ENCODE measurements around the gene ASIC4. TPM values are rescaled to one million over a fixed set of nuclear protein-coding genes. Genes with fewer than 3 reads are reported as not detected.

The ASIC4 gene
- total RNA-seq, 1 experiment from 2014 or later, result 2.1 TPM

DNA sequence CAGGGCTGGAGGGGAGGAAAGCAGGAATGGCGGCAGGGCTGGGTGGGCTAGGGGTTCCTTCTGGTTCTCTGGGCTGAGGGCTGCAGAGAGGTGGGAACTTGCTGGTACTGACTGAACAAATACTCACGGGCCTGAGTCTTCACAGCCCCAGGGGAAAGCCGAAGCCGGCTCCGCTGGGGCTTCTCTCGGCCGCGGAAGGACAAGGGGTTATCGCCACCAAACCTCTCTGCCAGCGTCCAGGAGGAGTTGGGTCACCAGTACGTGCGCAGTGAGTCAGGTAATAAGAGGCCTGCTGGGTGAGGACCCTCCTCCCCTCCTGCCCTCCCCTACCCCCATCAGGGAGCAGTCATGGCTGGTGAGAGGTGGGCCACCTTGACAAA lies 29.1 kb upstream of the ASIC4 start:
- Histone ChIP-seq H3K36me3 (ENCODE audit: control insufficient read depth in 1 of 2, insufficient read depth in 2 of 2, low read length in 2 of 2) (no peaks in the 10 kb centered on the region; a peak in 1 of 4 replicates), H3K27me3 (ENCODE audit: insufficient read depth, low read length) (no peaks in the 10 kb centered on the region), H3K4me2 (ENCODE audit: low read length) (no peak overlapping the region), H3K4me3 (replicated peaks in 1 of 2; ENCODE audit: low read depth in 1 of 2, low read length in 2 of 2) (no peak overlapping the region), H3K4me1 (ENCODE audit: control insufficient read depth in 1 of 2, insufficient read depth in 2 of 2, low read length in 2 of 2) (no peaks in the 10 kb centered on the region), H3K9ac (ENCODE audit: low read length) (no peak overlapping the region), H4K20me1 (ENCODE audit: insufficient read depth) (no peaks in the 10 kb centered on the region), H3K27ac (ENCODE audit: low read depth, low read length) (no peak overlapping the region), H3K9me2 (ENCODE audit: insufficient read depth) (no peaks in the 10 kb centered on the region), H2AFZ (ENCODE audit: low read depth, low read length, poor library complexity, severe bottlenecking) (no peak overlapping the region), H3K79me2 (ENCODE audit: insufficient read depth, low read length) (no peaks in the 10 kb centered on the region), H3K9me3 (ENCODE audit: control insufficient read depth in 1 of 2, insufficient read depth in 1 of 2, low read depth in 1 of 2, low read length in 2 of 2) (no peaks in the 10 kb centered on the region)
- intact Hi-C loops (cut with micrococcal nuclease), result no loop called here
- no TSS peak for BruUV-seq (replicated peaks)
- DNase-seq (ENCODE audit: low read depth, low spot score) (no peak), ATAC-seq (no peak)
- ChIA-PET POLR2A (no interaction called here), CTCF (no interaction called here), RAD21 (ENCODE audit: low non-redundant PET in 1 of 2, low total read pairs in 2 of 2, uncharacterized antibody in 2 of 2, unreplicated experiment in 2 of 2) (no interaction called here)
- TF ChIP-seq, protein P1, sequence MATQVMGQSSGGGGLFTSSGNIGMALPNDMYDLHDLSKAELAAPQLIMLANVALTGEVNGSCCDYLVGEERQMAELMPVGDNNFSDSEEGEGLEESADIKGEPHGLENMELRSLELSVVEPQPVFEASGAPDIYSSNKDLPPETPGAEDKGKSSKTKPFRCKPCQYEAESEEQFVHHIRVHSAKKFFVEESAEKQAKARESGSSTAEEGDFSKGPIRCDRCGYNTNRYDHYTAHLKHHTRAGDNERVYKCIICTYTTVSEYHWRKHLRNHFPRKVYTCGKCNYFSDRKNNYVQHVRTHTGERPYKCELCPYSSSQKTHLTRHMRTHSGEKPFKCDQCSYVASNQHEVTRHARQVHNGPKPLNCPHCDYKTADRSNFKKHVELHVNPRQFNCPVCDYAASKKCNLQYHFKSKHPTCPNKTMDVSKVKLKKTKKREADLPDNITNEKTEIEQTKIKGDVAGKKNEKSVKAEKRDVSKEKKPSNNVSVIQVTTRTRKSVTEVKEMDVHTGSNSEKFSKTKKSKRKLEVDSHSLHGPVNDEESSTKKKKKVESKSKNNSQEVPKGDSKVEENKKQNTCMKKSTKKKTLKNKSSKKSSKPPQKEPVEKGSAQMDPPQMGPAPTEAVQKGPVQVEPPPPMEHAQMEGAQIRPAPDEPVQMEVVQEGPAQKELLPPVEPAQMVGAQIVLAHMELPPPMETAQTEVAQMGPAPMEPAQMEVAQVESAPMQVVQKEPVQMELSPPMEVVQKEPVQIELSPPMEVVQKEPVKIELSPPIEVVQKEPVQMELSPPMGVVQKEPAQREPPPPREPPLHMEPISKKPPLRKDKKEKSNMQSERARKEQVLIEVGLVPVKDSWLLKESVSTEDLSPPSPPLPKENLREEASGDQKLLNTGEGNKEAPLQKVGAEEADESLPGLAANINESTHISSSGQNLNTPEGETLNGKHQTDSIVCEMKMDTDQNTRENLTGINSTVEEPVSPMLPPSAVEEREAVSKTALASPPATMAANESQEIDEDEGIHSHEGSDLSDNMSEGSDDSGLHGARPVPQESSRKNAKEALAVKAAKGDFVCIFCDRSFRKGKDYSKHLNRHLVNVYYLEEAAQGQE (IDR thresholded peaks at IDR 0.05; ENCODE audit: low read depth), result no peak
- no peak for TF ChIP-seq SRF (IDR thresholded peaks at IDR 0.05; ENCODE audit: low read depth)
- TF ChIP-seq, protein P2, sequence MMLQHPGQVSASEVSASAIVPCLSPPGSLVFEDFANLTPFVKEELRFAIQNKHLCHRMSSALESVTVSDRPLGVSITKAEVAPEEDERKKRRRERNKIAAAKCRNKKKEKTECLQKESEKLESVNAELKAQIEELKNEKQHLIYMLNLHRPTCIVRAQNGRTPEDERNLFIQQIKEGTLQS (IDR thresholded peaks at IDR 0.05), result no peak
- TF ChIP-seq, protein P3, sequence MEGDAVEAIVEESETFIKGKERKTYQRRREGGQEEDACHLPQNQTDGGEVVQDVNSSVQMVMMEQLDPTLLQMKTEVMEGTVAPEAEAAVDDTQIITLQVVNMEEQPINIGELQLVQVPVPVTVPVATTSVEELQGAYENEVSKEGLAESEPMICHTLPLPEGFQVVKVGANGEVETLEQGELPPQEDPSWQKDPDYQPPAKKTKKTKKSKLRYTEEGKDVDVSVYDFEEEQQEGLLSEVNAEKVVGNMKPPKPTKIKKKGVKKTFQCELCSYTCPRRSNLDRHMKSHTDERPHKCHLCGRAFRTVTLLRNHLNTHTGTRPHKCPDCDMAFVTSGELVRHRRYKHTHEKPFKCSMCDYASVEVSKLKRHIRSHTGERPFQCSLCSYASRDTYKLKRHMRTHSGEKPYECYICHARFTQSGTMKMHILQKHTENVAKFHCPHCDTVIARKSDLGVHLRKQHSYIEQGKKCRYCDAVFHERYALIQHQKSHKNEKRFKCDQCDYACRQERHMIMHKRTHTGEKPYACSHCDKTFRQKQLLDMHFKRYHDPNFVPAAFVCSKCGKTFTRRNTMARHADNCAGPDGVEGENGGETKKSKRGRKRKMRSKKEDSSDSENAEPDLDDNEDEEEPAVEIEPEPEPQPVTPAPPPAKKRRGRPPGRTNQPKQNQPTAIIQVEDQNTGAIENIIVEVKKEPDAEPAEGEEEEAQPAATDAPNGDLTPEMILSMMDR (IDR thresholded peaks at IDR 0.05 in 2 of 3, conservative IDR thresholded peaks at IDR 0.05 in 1 of 3; ENCODE audit: borderline replicate concordance in 1 of 3, insufficient read depth in 1 of 3, low read depth in 2 of 3, low read length in 2 of 3), result no peak
- TF ChIP-seq, protein P4, sequence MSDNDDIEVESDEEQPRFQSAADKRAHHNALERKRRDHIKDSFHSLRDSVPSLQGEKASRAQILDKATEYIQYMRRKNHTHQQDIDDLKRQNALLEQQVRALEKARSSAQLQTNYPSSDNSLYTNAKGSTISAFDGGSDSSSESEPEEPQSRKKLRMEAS (IDR thresholded peaks at IDR 0.05), result no peak
- no peak for TF ChIP-seq RAD21 (IDR thresholded peaks at IDR 0.05; ENCODE audit: low read depth)
- TF ChIP-seq EZH2 (IDR thresholded peaks at IDR 0.05), result no peak
- no peak for TF ChIP-seq POLR2A (IDR thresholded peaks at IDR 0.05; ENCODE audit: borderline replicate concordance, extremely low read depth, insufficient read depth, insufficient read length)
- TF ChIP-seq EGR1 (IDR thresholded peaks at IDR 0.05; ENCODE audit: low read depth), result no peak
- TF ChIP-seq ZNF274 (IDR thresholded peaks at IDR 0.05; ENCODE audit: low read depth, low read length), result no peak
- no peak for TF ChIP-seq CEBPB (IDR thresholded peaks at IDR 0.05; ENCODE audit: low read depth)
- TF ChIP-seq TCF7L2 (IDR thresholded peaks at IDR 0.05; ENCODE audit: borderline replicate concordance, extremely low read depth, insufficient read depth, insufficient read length), result no peak
- no peak for TF ChIP-seq CBX3 (IDR thresholded peaks at IDR 0.05; ENCODE audit: low read depth)
- no peak for TF ChIP-seq ELF1 (IDR thresholded peaks at IDR 0.05; ENCODE audit: borderline replicate concordance, low read depth)
- no peak for TF ChIP-seq SP1 (IDR thresholded peaks at IDR 0.05; ENCODE audit: low read depth)
- TF ChIP-seq, protein P5, sequence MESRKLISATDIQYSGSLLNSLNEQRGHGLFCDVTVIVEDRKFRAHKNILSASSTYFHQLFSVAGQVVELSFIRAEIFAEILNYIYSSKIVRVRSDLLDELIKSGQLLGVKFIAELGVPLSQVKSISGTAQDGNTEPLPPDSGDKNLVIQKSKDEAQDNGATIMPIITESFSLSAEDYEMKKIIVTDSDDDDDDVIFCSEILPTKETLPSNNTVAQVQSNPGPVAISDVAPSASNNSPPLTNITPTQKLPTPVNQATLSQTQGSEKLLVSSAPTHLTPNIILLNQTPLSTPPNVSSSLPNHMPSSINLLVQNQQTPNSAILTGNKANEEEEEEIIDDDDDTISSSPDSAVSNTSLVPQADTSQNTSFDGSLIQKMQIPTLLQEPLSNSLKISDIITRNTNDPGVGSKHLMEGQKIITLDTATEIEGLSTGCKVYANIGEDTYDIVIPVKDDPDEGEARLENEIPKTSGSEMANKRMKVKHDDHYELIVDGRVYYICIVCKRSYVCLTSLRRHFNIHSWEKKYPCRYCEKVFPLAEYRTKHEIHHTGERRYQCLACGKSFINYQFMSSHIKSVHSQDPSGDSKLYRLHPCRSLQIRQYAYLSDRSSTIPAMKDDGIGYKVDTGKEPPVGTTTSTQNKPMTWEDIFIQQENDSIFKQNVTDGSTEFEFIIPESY (IDR thresholded peaks at IDR 0.05; ENCODE audit: extremely low read depth, insufficient replicate concordance, low read length), result no peak
- no peak for TF ChIP-seq ZFX (IDR thresholded peaks at IDR 0.05)
- TF ChIP-seq SIN3A (IDR thresholded peaks at IDR 0.05; ENCODE audit: low read depth), result no peak
- no peak for TF ChIP-seq JUND (IDR thresholded peaks at IDR 0.05)
